ENCODE results near the gene SLC6A19. TPM values are rescaled to one million over a fixed set of nuclear protein-coding genes. Genes with fewer than 3 reads are reported as not detected.

The SLC6A19 gene
- total and polyA plus RNA-seq, 4 donors, result 0.06 TPM; not detected in 3

DNA sequence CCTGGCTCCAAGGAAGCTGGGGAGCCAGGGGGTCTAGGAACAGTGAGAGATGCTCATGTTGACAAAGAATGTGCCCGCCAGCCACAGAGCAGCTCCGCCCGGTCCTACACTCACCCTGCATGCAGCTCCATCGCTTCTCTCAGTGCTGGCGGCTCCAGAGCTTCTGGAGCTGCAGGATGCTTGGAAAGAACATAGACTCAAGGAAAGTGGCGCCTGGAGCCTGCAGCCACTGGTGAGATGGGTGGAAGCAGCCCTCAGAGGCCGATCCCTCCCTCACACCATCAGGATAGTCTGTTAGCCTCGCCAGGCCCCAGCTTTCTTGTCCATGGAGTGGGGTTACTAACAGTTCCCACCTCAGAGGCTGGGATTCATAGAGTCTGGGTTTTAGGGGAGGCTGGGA, 26.4 kb upstream of the SLC6A19 start:
- H3K27ac ChIP-seq (ENCODE audit: low read depth in 1 of 2, low read length in 1 of 2), result no peak overlapping the region
- H3K4me1 ChIP-seq (ENCODE audit: control insufficient read depth in 5 of 5, insufficient read depth in 5 of 5, low read length in 5 of 5), result no peaks in the 10 kb centered on the region
- no peak for TF ChIP-seq CTCF (IDR thresholded peaks at IDR 0.05; ENCODE audit: control extremely low read depth, extremely low read depth)
- ATAC-seq (ENCODE audit: insufficient read depth, low FRiP score) (no peak), DNase-seq (no peak)
- no peaks in the 10 kb centered on the region for H3K36me3 ChIP-seq (ENCODE audit: control insufficient read depth in 4 of 4, insufficient read depth in 4 of 4, low read length in 4 of 4)
- no peak overlapping the region for H3K4me3 ChIP-seq
- WGBS, 2 donors, result 86 to 92% methylated on average over 8 of the region's 8 CpGs
- H3K9ac ChIP-seq (ENCODE audit: insufficient read depth in 1 of 2, low read length in 2 of 2), result no peak overlapping the region
- H3K27me3 ChIP-seq (ENCODE audit: control insufficient read depth in 3 of 3, insufficient read depth in 3 of 3, low read length in 2 of 3), result no peaks in the 10 kb centered on the region
- no peaks in the 10 kb centered on the region for H3K9me3 ChIP-seq (ENCODE audit: control insufficient read depth in 4 of 4, insufficient read depth in 3 of 4, low read length in 3 of 4)

- Histone ChIP-seq H3K27me3 (ENCODE audit: control insufficient read depth in 3 of 3, insufficient read depth in 3 of 3, low read length in 2 of 3) (no peaks in the 10 kb centered on the region), H3K36me3 (ENCODE audit: control insufficient read depth in 4 of 4, insufficient read depth in 4 of 4, low read length in 4 of 4) (no peaks in the 10 kb centered on the region), H3K4me3 (no peak overlapping the region), H3K27ac (ENCODE audit: low read depth in 1 of 2, low read length in 1 of 2) (no peak overlapping the region), H3K9me3 (ENCODE audit: control insufficient read depth in 4 of 4, insufficient read depth in 3 of 4, low read length in 3 of 4) (no peaks in the 10 kb centered on the region), H3K9ac (ENCODE audit: insufficient read depth in 1 of 2, low read length in 2 of 2) (no peak overlapping the region), H3K4me1 (ENCODE audit: control insufficient read depth in 5 of 5, insufficient read depth in 5 of 5, low read length in 5 of 5) (no peaks in the 10 kb centered on the region)
- DNase-seq, result no peak
- ATAC-seq (ENCODE audit: insufficient read depth, low FRiP score), result no peak
- TF ChIP-seq CTCF (IDR thresholded peaks at IDR 0.05; ENCODE audit: control extremely low read depth, extremely low read depth), result no peak
- 91 to 94% methylated on average over 26 of the region's 26 CpGs for WGBS, 2 donors
These were observed 25.5 kb upstream of the SLC6A19 start for GRCh38 chr5:1175801-1176472.

DNA sequence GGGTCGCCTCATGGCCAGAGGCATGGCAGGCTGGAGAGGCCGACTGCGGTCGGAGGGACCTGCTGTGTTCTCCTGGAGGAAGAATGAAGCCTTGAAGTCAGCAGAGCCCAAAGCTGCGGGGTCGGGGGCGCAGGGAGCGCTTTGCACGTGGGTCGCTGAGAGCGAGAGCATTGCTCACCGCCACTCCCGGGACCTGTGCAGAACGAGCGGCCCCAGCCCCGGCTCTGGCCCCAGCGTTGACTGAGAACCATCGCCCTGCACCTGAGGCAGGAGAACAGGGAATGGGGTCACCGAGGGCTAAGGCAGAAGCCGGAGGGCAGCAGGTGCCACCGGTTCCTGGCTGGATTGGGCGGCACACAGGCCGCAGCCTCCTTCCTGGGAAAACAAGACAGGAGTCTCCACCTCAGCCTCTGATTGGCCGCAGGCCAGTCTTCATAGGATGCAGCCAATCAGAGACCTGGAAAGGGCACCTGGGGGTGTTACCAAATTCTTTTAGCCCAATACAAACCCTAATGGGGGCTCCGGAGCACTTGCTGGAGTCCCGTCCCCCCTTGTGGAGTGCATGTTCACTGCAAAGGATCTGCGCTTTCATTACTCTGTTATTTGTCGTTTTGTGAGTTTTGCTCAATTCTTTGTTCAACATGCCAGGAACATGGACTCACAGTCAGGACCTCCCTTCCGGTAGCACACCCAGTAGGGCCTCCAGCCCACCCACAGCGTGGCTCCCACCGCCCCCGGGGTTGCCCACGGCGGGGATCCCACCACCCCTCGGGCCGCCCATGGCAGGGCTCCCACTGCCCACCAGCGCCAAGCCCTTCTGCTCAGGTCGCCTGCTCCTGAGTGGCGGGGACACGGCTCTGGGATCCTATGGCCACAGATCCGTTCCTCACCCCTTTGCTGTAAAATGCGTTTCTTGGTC, 24.7 kb upstream of the SLC6A19 start:
- no peak for DNase-seq
- ATAC-seq (ENCODE audit: insufficient read depth, low FRiP score), result no peak
- H3K4me3 ChIP-seq, result no peak overlapping the region
- no peak overlapping the region for H3K27ac ChIP-seq (ENCODE audit: low read depth in 1 of 2, low read length in 1 of 2)
- no peaks in the 10 kb centered on the region for H3K9me3 ChIP-seq (ENCODE audit: control insufficient read depth in 4 of 4, insufficient read depth in 3 of 4, low read length in 3 of 4)
- WGBS, 2 donors, result 87 to 90% methylated on average over 42 of the region's 42 CpGs
- no peaks in the 10 kb centered on the region for H3K27me3 ChIP-seq (ENCODE audit: control insufficient read depth in 3 of 3, insufficient read depth in 3 of 3, low read length in 2 of 3)
- no peaks in the 10 kb centered on the region for H3K4me1 ChIP-seq (ENCODE audit: control insufficient read depth in 5 of 5, insufficient read depth in 5 of 5, low read length in 5 of 5)
- no peak for TF ChIP-seq CTCF (IDR thresholded peaks at IDR 0.05; ENCODE audit: control extremely low read depth, extremely low read depth)
- no peak overlapping the region for H3K9ac ChIP-seq (ENCODE audit: insufficient read depth in 1 of 2, low read length in 2 of 2)
- H3K36me3 ChIP-seq (ENCODE audit: control insufficient read depth in 4 of 4, insufficient read depth in 4 of 4, low read length in 4 of 4), result no peaks in the 10 kb centered on the region

All from lung (tissue), 12 donors.